NCI-H187 treated with DMSO at 0.1 percent for 48 hours (cell line): ENCODE results near the gene EXOC4.

Source experiments
- DNase-seq: peaks from one replicate; lab custom pipeline; 2025; lab: John Stamatoyannopoulos, UW

The EXOC4 gene

GRCh38 chr7:133830081-133830480, 577.2 kb downstream of the EXOC4 start:
- no peak for DNase-seq

GRCh38 chr7:133836666-133837065, 583.8 kb downstream of the EXOC4 start:
- DNase-seq = no peak

GRCh38 chr7:133837224-133837623, 584.3 kb downstream of the EXOC4 start:
- no peak for DNase-seq

GRCh38 chr7:133839121-133839520, 586.2 kb downstream of the EXOC4 start:
- DNase-seq = no peak

GRCh38 chr7:133843341-133843740, 590.5 kb downstream of the EXOC4 start:
- DNase-seq = no peak

- DNase-seq = no peak
Measured at GRCh38 chr7:133845005-133845404, 592.1 kb downstream of the EXOC4 start.

- no peak for DNase-seq
Measured at GRCh38 chr7:133846203-133846945, 593.5 kb downstream of the EXOC4 start.

GRCh38 chr7:133850497-133851280, 597.8 kb downstream of the EXOC4 start:
- DNase-seq = no peak

- DNase-seq = no peak
Measured at GRCh38 chr7:133851411-133851810, 598.5 kb downstream of the EXOC4 start.

- DNase-seq = no peak
Measured at GRCh38 chr7:133853706-133854276, 600.9 kb downstream of the EXOC4 start.

- DNase-seq = peak; percentile 77
Measured at GRCh38 chr7:133854739-133855138, 601.9 kb downstream of the EXOC4 start.

- DNase-seq = no peak
Measured at GRCh38 chr7:133857376-133858119, 604.7 kb downstream of the EXOC4 start.

GRCh38 chr7:133858311-133858710, 605.4 kb downstream of the EXOC4 start:
- DNase-seq = no peak

- peak; percentile 100 for DNase-seq
Measured at GRCh38 chr7:133859231-133859630, 606.4 kb downstream of the EXOC4 start.

- no peak for DNase-seq
Measured at GRCh38 chr7:133859871-133860450, 607.1 kb downstream of the EXOC4 start.

- DNase-seq = no peak
Measured at GRCh38 chr7:133860628-133861335, 607.9 kb downstream of the EXOC4 start.

GRCh38 chr7:133861876-133862275, 609.0 kb downstream of the EXOC4 start:
- DNase-seq = no peak

- DNase-seq = no peak
Measured at GRCh38 chr7:133863362-133864061, 610.6 kb downstream of the EXOC4 start.

- DNase-seq = no peak
Measured at GRCh38 chr7:133869556-133869955, 616.7 kb downstream of the EXOC4 start.

- no peak for DNase-seq
Measured at GRCh38 chr7:133871757-133872156, 618.9 kb downstream of the EXOC4 start.

GRCh38 chr7:133873187-133873586, 620.3 kb downstream of the EXOC4 start:
- DNase-seq = no peak
